ENCODE measurements around the gene MAGEA1. TPM values are rescaled to one million over a fixed set of nuclear protein-coding genes. Genes with fewer than 3 reads are reported as not detected.
"Not testable (repeated sequence)": the region's sequence is repeated elsewhere in the genome, so short reads cannot be mapped to it uniquely, and the experiment has no call there.

The MAGEA1 gene
- not detected for total RNA-seq

- ChIA-PET POLR2A (no interaction called here), CTCF (no interaction called here)
Observed at GRCh38 chrX:153179131-153179530, at the start of gene MAGEA1. TSS of gene MAGEA1 (plus strand) at chrX:153179284. CDS start at chrX:153182390, 3,106 bp downstream.

GRCh38 chrX:153132924-153133323 is 46.2 kb upstream of the MAGEA1 start:
- POLR2A ChIA-PET, CTCF ChIA-PET: not testable (repeated sequence)

- POLR2A ChIA-PET, CTCF ChIA-PET: not testable (repeated sequence)
Observed at GRCh38 chrX:153139074-153139473, 40.0 kb upstream of the MAGEA1 start.

- POLR2A ChIA-PET, CTCF ChIA-PET: not testable (repeated sequence)
Observed at GRCh38 chrX:153146288-153146687, 32.8 kb upstream of the MAGEA1 start.

DNA sequence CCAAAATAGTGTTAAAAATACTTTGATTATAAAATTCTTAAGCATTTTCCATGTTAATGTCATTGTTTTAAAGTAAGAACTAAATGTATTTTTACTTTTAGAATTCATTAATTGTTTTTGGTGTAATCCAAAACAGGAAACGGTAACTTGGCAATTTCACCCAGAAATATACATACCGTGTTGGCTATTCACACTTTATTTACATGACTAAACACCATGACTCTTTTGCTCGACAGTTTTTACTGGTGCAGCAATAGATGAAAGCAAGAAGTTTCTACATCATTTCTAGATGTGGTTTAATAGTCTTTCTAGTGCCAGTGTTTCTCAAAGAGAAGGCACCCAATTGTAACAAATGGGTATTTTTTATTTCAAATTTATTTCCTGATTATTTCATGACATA is 25.6 kb upstream of the MAGEA1 start:
- CTCF ChIA-PET = no interaction called here
- POLR2A ChIA-PET = no interaction called here

DNA sequence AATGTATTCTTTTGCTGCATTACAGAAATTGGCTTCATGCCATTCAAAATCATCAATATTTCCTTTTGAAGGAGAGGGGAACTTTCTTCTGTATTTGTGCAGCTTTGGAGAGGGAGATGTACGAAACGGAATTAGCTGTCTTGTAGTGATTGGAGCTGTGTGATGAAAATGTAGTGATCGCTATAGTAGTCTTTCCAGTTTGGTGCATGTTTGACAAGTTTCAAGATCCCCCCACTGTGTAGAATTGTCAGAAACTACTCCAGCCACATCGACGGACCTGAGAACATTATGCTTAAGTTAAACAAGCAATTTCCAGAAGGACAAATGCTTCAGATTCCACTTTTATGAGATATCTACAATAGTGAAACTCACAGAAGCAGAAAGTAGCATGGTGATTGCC is 21.6 kb upstream of the MAGEA1 start:
- ChIA-PET CTCF (no interaction called here), POLR2A (no interaction called here)

GRCh38 chrX:153158319-153158718 is 20.8 kb upstream of the MAGEA1 start:
- ChIA-PET CTCF (no interaction called here), POLR2A (no interaction called here)

GRCh38 chrX:153161952-153162351 is 17.1 kb upstream of the MAGEA1 start:
- POLR2A ChIA-PET = no interaction called here
- CTCF ChIA-PET = no interaction called here

GRCh38 chrX:153164733-153165132 is 14.4 kb upstream of the MAGEA1 start:
- ChIA-PET POLR2A (no interaction called here), CTCF (no interaction called here)

- POLR2A ChIA-PET, CTCF ChIA-PET: not testable (repeated sequence)
Observed at GRCh38 chrX:153168423-153168822, 10.7 kb upstream of the MAGEA1 start.

- CTCF ChIA-PET = no interaction called here
Observed at GRCh38 chrX:153181822-153182221, 2.7 kb downstream of the MAGEA1 start.

DNA sequence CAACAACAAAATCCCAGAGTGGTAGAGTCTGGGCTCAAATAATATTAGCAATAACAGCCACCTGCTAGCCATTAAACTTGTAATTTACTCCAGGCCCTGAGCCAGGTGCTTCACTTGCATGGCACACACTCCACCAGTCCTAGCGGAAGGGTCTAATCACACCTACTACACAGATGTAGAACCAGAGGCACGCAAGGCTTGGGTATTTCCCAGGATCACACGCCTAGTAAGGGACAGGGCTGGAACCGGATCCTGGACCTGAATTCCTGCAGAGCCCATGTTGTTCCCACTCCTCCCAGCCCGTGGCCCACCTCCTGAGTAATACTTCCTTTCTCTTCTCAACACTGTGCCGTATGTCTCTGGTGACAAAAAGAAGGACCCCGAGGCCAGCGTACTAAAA is 5.7 kb downstream of the MAGEA1 start:
- CTCF ChIA-PET = no interaction called here
- POLR2A ChIA-PET = no interaction called here

More at GRCh38 chrX:153181822-153182221, 2.7 kb downstream of the MAGEA1 start:
- POLR2A ChIA-PET = no interaction called here

GRCh38 chrX:153190381-153190780 is 11.3 kb downstream of the MAGEA1 start:
- CTCF ChIA-PET = no interaction called here

GRCh38 chrX:153200462-153200861 is 21.4 kb downstream of the MAGEA1 start:
- CTCF ChIA-PET = no interaction called here
- POLR2A ChIA-PET = no interaction called here

More at GRCh38 chrX:153190381-153190780, 11.3 kb downstream of the MAGEA1 start:
- POLR2A ChIA-PET = no interaction called here

DNA sequence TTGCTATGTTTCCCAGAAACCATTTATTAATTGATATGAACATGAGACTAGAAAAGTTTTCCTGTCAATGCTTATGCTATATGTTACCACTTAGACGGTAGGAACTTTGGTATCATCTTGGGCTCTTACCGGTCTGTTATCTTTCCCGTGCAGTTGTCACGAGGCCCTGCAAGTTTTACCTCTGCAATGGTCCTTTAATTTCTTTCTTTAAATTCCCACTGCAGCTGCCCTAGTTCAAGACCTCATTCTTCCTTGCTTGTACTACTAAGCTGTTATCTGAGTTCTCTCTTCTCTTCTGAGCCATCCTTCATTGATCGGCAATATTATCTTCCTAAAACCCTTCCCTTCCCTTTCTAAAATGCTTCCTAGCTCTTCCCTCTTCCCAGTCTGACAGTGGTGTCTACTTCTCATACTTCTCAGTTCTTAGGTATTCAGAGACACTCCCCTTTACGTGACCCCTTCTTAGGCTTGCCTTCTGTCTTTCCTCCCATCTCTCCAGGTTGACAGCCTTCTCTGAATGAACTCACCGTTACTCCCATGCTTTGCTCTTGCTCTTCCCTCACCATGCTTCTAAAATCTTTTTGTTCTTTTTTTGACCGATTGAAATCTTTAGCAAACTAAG is 27.5 kb downstream of the MAGEA1 start:
- ChIA-PET CTCF (no interaction called here), POLR2A (no interaction called here)

DNA sequence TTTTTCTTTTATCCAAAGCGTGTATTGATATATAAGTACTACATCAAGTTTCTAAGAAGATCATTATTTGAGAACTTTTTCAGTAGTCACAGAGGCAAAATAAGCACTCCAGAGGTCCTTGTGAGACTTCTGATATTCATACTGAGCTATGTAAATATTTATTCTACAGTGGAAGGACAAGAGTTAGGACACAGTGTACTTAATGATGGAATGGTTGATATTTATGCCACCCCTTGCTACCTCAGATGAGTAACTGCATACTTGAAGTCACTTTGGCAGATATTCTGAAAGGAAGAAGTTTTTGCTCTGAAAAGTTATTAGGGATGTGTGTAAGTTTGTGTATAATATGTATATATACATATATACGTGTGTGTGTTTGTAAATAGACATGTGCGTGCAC is 30.3 kb downstream of the MAGEA1 start:
- CTCF ChIA-PET = no interaction called here
- POLR2A ChIA-PET = no interaction called here

- ChIA-PET CTCF (no interaction called here), POLR2A (no interaction called here)
Observed at GRCh38 chrX:153214934-153215333, 35.9 kb downstream of the MAGEA1 start.

- ChIA-PET CTCF (no interaction called here), POLR2A (no interaction called here)
Observed at GRCh38 chrX:153216926-153217325, 37.8 kb downstream of the MAGEA1 start.

DNA sequence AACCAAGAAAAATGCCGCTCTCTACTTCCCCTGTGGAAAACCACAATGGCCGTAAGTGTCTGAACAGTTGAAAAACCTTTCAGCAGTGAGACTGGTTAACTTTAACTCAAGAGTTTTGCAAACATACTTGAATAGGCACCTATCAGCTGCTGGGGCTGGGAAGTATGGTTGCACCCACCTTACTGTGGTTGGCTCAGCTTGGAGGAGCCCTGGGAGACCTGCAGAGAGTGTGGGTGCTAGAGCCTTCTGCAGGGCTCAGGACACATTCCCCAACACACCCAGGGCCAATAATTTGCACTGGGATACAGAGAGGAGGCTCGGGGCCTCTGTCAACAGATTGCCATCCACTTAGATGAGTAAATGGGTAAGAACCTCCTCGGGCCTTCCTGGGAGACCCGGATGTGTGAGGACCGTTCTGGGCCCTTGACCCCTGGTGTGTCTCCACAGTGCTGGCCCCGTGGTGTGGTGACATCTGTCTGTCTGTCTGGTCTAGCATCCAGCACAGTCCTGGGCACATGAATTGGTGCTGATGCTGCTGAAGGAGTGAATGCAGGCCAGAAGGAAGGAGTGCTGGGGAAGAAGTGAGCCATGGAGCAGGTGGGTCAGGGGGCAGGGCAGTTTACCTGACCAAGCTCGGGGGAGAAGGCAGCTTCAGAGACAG is 46.5 kb downstream of the MAGEA1 start:
- POLR2A ChIA-PET = no interaction called here
- CTCF ChIA-PET = no interaction called here

- POLR2A ChIA-PET = no interaction called here
- CTCF ChIA-PET = no interaction called here
Observed at GRCh38 chrX:153226344-153227185, 47.5 kb downstream of the MAGEA1 start.

Measured in activated CD8-positive, alpha-beta memory T cell treated with anti-CD3 and anti-CD28 coated beads for 36 hours (primary cell).